ENCODE data around the gene KRT80.

Gene KRT80

GRCh38 chr12:52172956-52173355, 18.9 kb downstream of the KRT80 start:
- Mint-ChIP-seq H3K4me3 (no peak overlapping the region), H3K27me3 (ENCODE audit: low read depth) (peaks cover 3% of the 10 kb centered on the region), H3K36me3 (ENCODE audit: low read depth) (no peaks in the 10 kb centered on the region), H3K9me3 (no peaks in the 10 kb centered on the region), H3K27ac (no peak overlapping the region), H3K4me1 (ENCODE audit: low read depth) (peaks cover 3% of the 10 kb centered on the region)

GRCh38 chr12:52171950-52172512, 19.8 kb downstream of the KRT80 start:
- Mint-ChIP-seq H3K36me3 (ENCODE audit: low read depth) (no peaks in the 10 kb centered on the region), H3K27ac (no peak overlapping the region), H3K27me3 (ENCODE audit: low read depth) (peaks cover 4% of the 10 kb centered on the region), H3K9me3 (no peaks in the 10 kb centered on the region), H3K4me1 (ENCODE audit: low read depth) (peaks cover 4% of the 10 kb centered on the region), H3K4me3 (no peak overlapping the region)

- H3K9me3 Mint-ChIP-seq: no peaks in the 10 kb centered on the region
- H3K4me3 Mint-ChIP-seq: no peak overlapping the region
- no peaks in the 10 kb centered on the region for H3K36me3 Mint-ChIP-seq (ENCODE audit: low read depth)
- no peak overlapping the region for H3K27ac Mint-ChIP-seq
- peaks cover 7% of the 10 kb centered on the region for H3K27me3 Mint-ChIP-seq (ENCODE audit: low read depth)
- peaks cover 4% of the 10 kb centered on the region for H3K4me1 Mint-ChIP-seq (ENCODE audit: low read depth)
Measured at GRCh38 chr12:52170827-52171226, 21.0 kb downstream of the KRT80 start.

- Mint-ChIP-seq H3K9me3 (no peaks in the 10 kb centered on the region), H3K4me1 (ENCODE audit: low read depth) (peaks cover 7% of the 10 kb centered on the region), H3K4me3 (no peak overlapping the region), H3K27ac (no peak overlapping the region), H3K36me3 (ENCODE audit: low read depth) (no peaks in the 10 kb centered on the region), H3K27me3 (ENCODE audit: low read depth) (peaks cover 8% of the 10 kb centered on the region)
Measured at GRCh38 chr12:52169886-52170285, 21.9 kb downstream of the KRT80 start.

GRCh38 chr12:52168019-52168717, 23.6 kb downstream of the KRT80 start:
- Mint-ChIP-seq H3K36me3 (ENCODE audit: low read depth) (no peaks in the 10 kb centered on the region), H3K9me3 (no peaks in the 10 kb centered on the region), H3K4me1 (ENCODE audit: low read depth) (peaks cover 11% of the 10 kb centered on the region), H3K4me3 (no peak overlapping the region), H3K27ac (no peak overlapping the region), H3K27me3 (ENCODE audit: low read depth) (peaks cover 8% of the 10 kb centered on the region)

- H3K4me1 Mint-ChIP-seq (ENCODE audit: low read depth): peaks cover 14% of the 10 kb centered on the region
- H3K9me3 Mint-ChIP-seq: no peaks in the 10 kb centered on the region
- no peaks in the 10 kb centered on the region for H3K36me3 Mint-ChIP-seq (ENCODE audit: low read depth)
- no peak overlapping the region for H3K4me3 Mint-ChIP-seq
- no peak overlapping the region for H3K27ac Mint-ChIP-seq
- H3K27me3 Mint-ChIP-seq (ENCODE audit: low read depth): peaks cover 8% of the 10 kb centered on the region
Measured at GRCh38 chr12:52167526-52167925, 24.3 kb downstream of the KRT80 start.

GRCh38 chr12:52166672-52167071, 25.1 kb downstream of the KRT80 start:
- Mint-ChIP-seq H3K4me1 (ENCODE audit: low read depth) (peaks cover 18% of the 10 kb centered on the region), H3K4me3 (no peak overlapping the region), H3K9me3 (no peaks in the 10 kb centered on the region), H3K36me3 (ENCODE audit: low read depth) (no peaks in the 10 kb centered on the region), H3K27me3 (ENCODE audit: low read depth) (peaks cover 8% of the 10 kb centered on the region), H3K27ac (no peak overlapping the region)

GRCh38 chr12:52165096-52165855, 26.5 kb downstream of the KRT80 start:
- Mint-ChIP-seq H3K4me3 (no peak overlapping the region), H3K27ac (no peak overlapping the region), H3K4me1 (ENCODE audit: low read depth) (peaks cover 25% of the 10 kb centered on the region), H3K36me3 (ENCODE audit: low read depth) (no peaks in the 10 kb centered on the region), H3K27me3 (ENCODE audit: low read depth) (peaks cover 8% of the 10 kb centered on the region), H3K9me3 (no peaks in the 10 kb centered on the region)

- no peak overlapping the region for H3K27ac Mint-ChIP-seq
- peaks cover 25% of the 10 kb centered on the region for H3K4me1 Mint-ChIP-seq (ENCODE audit: low read depth)
- H3K27me3 Mint-ChIP-seq (ENCODE audit: low read depth): peaks cover 8% of the 10 kb centered on the region
- H3K4me3 Mint-ChIP-seq: no peak overlapping the region
- no peaks in the 10 kb centered on the region for H3K36me3 Mint-ChIP-seq (ENCODE audit: low read depth)
- H3K9me3 Mint-ChIP-seq: no peaks in the 10 kb centered on the region
Measured at GRCh38 chr12:52164624-52165023, 27.2 kb downstream of the KRT80 start.

GRCh38 chr12:52162981-52163380, 28.8 kb downstream of the KRT80 start:
- peaks cover 5% of the 10 kb centered on the region for H3K27me3 Mint-ChIP-seq (ENCODE audit: low read depth)
- H3K27ac Mint-ChIP-seq: no peak overlapping the region
- H3K9me3 Mint-ChIP-seq: no peaks in the 10 kb centered on the region
- peaks cover 22% of the 10 kb centered on the region for H3K4me1 Mint-ChIP-seq (ENCODE audit: low read depth)
- H3K36me3 Mint-ChIP-seq (ENCODE audit: low read depth): no peaks in the 10 kb centered on the region
- H3K4me3 Mint-ChIP-seq: no peak overlapping the region

- Mint-ChIP-seq H3K9me3 (no peaks in the 10 kb centered on the region), H3K4me3 (no peak overlapping the region), H3K36me3 (ENCODE audit: low read depth) (no peaks in the 10 kb centered on the region), H3K27ac (no peak overlapping the region), H3K4me1 (ENCODE audit: low read depth) (peaks cover 25% of the 10 kb centered on the region), H3K27me3 (ENCODE audit: low read depth) (no peaks in the 10 kb centered on the region)
Measured at GRCh38 chr12:52160200-52160599, 31.6 kb downstream of the KRT80 start.

GRCh38 chr12:52157566-52158150, 34.2 kb downstream of the KRT80 start:
- no peak overlapping the region for H3K27ac Mint-ChIP-seq
- H3K27me3 Mint-ChIP-seq (ENCODE audit: low read depth): no peaks in the 10 kb centered on the region
- H3K9me3 Mint-ChIP-seq: no peaks in the 10 kb centered on the region
- H3K4me3 Mint-ChIP-seq: no peak overlapping the region
- H3K36me3 Mint-ChIP-seq (ENCODE audit: low read depth): no peaks in the 10 kb centered on the region
- peaks cover 22% of the 10 kb centered on the region for H3K4me1 Mint-ChIP-seq (ENCODE audit: low read depth)

- Mint-ChIP-seq H3K4me1 (ENCODE audit: low read depth) (peaks cover 18% of the 10 kb centered on the region), H3K9me3 (no peaks in the 10 kb centered on the region), H3K27me3 (ENCODE audit: low read depth) (no peaks in the 10 kb centered on the region), H3K27ac (no peak overlapping the region), H3K36me3 (ENCODE audit: low read depth) (no peaks in the 10 kb centered on the region), H3K4me3 (no peak overlapping the region)
Measured at GRCh38 chr12:52156757-52157565, 34.9 kb downstream of the KRT80 start.

GRCh38 chr12:52156311-52156710, 35.5 kb downstream of the KRT80 start:
- no peaks in the 10 kb centered on the region for H3K27me3 Mint-ChIP-seq (ENCODE audit: low read depth)
- peaks cover 18% of the 10 kb centered on the region for H3K4me1 Mint-ChIP-seq (ENCODE audit: low read depth)
- H3K9me3 Mint-ChIP-seq: no peaks in the 10 kb centered on the region
- no peak overlapping the region for H3K27ac Mint-ChIP-seq
- no peak overlapping the region for H3K4me3 Mint-ChIP-seq
- no peaks in the 10 kb centered on the region for H3K36me3 Mint-ChIP-seq (ENCODE audit: low read depth)
